HuH-7 (cell line): ENCODE measurements around the gene TUBGCP4.
A peak's percentile ranks its signal among the peaks of the same experiment; 100 is the strongest.
"Not testable (repeated sequence)": the region's sequence is repeated elsewhere in the genome, so short reads cannot be mapped to it uniquely, and the experiment has no call there.

Experiments used
- DNase-seq: peaks from one replicate; pipeline ENCODE4 v3.0.0; 2011; ENCODE audit warnings: low spot score

Gene TUBGCP4, protein sequence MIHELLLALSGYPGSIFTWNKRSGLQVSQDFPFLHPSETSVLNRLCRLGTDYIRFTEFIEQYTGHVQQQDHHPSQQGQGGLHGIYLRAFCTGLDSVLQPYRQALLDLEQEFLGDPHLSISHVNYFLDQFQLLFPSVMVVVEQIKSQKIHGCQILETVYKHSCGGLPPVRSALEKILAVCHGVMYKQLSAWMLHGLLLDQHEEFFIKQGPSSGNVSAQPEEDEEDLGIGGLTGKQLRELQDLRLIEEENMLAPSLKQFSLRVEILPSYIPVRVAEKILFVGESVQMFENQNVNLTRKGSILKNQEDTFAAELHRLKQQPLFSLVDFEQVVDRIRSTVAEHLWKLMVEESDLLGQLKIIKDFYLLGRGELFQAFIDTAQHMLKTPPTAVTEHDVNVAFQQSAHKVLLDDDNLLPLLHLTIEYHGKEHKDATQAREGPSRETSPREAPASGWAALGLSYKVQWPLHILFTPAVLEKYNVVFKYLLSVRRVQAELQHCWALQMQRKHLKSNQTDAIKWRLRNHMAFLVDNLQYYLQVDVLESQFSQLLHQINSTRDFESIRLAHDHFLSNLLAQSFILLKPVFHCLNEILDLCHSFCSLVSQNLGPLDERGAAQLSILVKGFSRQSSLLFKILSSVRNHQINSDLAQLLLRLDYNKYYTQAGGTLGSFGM

DNA sequence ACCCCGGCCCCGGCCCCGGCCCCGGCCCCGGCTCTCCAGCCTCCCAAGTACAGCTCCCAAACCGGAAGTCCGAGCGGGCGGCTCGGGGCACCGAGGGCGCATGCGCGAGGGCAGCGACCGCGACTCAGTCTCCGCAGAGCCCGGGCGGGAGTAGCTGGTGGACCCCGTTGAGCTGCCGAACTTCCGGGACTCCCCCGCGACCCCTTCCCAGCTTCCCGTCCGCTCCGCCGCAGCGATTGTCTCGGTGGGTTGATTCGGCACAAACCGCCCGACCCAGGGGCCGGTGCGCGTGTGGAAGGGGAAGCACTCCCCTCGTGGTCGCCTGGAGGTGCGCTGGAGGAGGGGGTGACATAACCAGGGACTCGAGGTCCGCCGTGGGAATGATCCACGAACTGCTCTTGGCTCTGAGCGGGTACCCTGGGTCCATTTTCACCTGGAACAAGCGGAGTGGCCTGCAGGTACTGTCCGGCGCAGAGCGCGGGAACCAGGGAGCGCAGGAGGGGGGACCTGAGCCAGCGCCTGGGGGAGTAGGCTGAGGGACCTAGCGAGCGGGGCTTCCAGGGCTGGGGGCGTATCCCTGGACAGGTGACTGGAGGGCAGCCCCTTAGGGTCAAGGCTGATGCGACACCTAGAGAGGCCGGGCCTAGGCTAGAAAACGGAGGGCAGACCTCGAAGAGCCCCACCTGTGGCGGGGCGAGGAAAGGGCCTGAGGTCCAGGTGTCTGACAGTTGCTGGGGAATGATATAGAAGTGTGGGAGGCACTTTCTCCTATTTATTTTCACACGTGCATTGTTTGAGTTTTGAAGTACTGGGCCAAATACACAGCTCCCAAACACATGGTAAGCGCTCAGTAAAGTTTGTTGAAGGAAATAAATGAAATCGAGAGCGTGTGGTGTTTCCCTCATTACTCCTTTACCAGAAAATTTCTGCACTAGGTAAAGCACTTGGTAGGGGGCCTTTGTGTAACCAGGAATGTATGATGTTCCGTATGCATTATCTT is at the start of gene TUBGCP4, which contains the start of gene ZSCAN29:
TSS of gene TUBGCP4 (plus strand) at position 127 of the 1,000 bp plus-strand sequence. CDS start at position 381, 254 bp downstream.
TSS of gene ZSCAN29 (minus strand) at position 69 of the 1,000 bp plus-strand sequence. CDS start 1,130 bp downstream, outside the sequence.
- DNase-seq: peak; percentile 86

DNA sequence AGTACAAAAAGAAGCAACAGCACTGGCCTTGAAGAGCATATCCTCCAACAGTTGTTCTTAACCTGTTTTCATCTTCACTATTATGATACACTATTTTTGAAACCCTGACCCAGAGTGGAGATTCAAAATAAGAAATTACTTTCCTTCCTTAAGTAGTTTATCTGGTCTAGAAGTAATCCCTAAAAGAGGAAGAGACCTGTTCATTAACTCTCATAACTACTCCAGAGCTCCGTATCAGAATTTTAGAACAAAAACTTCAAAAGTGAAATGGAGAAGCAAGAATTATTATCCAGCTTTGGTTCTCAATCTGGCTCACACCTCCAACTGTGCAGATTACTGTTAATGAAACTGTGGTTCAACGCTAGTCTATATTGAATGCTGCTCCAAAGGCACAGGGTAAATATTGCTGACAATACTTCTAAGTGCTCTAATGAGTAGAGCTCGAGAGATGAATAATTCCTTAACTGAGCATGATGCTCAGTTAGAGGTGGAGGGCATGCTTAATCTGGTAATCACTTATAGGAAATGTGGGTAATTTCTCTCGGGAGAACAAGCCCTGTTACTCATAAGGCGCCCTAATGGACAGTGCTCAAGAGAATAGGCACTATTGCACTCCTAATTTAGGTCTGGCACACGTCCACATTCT is 45.7 kb upstream of the TUBGCP4 start:
- no peak for DNase-seq

DNA sequence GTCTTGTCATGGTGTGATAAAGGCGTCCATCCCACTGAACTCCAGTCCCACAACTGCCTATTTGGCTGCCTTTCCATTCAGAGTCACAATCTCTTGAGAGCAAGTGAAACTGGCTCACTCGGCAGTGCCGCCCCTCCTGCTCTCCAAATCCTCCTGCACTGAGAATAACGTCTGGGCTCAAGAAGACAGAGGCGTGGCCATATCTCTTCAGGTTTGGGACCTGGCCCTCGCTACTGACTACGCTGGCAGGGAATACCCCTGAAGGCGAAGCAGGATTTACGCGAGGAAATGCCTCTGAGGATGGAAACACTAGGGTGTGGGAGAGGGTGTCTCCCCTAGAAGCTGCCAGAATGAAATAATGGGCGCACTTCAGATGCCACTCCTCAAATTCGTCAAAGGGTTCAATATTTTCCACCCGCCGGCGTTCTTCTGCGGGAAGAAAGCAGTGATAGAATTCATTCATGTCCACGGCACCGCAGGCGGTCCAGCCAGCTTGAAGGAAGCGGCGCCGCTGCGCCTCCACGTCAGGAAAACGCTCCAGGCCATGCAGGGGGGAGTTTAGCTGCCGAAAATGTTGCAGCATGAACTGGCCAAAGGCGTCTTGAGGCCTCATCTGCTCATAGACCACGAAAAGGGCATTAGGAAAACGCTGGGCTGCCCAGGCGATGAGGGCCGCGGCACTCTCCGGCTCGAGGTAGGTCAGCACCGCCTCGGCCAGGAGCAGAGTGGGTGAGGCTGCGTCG is 41.5 kb upstream of the TUBGCP4 start:
- no peak for DNase-seq

DNA sequence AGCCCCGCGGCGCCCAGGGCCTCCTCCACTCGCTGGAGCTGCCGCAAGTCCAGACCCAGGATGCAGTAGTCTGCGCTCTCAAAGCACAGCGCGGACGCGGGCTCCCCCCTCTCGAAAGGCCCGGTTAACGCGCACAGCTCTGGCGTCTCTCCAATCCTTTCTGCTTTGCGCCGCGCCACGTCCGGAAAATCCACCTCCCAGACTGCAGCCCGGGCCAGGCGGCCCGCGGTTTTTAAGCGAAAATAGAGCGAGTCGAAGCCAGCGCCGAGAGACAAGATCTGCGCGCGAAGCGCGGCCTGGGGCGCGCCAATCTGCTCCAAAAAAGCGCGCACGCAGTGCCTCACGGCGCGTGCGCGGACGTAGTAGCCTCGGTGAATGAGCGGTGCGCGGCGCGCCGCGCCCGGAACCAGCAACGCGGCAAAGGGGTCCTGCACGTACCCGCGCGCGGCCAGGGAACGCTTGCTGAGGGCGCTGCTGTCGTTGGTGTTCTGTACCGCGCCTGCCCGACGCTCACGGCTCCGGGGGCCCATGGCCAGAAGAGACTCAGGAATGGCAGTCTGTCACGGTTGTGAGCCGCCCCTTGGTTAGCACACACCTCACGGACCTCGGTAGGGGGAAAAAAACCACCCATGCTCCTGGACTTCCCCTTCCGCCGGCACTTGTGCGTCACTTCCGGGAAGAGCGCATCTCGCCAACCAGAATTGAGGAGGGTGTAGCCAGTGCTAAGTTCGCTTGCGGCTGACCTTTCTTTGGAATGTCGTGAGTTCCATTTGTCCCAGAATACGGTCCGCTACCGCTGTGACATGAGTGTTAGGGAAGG is 40.7 kb upstream of the TUBGCP4 start, which contains the start of gene LCMT2:
TSS of gene LCMT2 (minus strand) at position 614 of the 820 bp plus-strand sequence. CDS start at position 530, 84 bp downstream.
- peak; percentile 85 for DNase-seq

DNA sequence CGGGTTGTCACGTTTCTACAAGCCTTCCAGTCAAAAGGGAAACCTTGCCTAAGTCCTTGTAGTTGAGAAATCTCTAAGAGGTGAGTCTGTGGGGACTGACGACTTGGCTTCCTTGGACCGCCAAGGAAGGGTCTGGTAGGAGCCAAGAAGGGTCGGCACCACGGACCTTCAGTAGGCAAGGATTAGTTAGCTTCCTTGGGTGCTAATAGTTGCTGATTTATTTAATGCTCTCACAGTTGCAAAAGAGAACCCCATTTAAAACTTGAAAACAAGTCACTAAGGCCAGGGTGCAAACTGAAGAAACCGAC is 40.2 kb upstream of the TUBGCP4 start:
- DNase-seq: no peak

DNA sequence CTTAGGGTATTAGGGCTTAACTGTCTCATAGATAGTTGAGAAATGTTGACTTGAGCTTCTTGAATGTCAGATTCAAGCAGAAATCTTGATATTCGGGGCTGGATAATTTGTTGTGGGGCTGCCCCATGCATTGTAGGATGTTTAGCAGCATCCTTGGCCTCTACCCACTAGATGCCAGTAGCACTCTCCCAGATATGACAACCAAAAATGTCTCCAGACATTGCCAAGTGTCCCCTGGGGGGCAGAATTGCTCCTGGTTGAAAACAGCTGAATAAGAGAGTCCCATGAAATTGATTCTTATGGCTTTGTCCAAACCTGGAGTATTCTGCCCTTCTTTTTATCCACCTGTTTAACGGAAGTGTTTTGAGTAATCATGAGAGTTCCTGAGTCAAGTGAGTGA is 24.6 kb upstream of the TUBGCP4 start:
- DNase-seq: no peak

DNA sequence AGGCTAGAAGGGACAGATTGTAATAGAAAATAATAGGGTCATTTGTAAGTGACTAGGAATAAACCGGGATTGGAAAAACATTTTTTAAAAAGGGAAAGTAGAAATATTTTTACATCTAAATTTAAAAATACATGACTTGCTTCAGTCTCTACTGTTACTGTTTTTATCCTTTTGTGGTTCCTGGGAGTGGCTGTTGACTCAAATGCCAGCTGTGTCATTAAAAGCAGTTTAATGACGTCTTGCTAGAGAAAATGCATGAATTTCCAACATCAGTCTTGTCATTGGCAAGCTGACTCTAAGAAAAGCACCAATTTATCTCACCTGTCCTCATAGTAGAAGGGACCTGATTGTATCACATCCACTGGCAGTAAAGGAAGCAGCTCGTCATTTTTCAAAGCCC is 23.8 kb upstream of the TUBGCP4 start:
- DNase-seq: no peak

DNA sequence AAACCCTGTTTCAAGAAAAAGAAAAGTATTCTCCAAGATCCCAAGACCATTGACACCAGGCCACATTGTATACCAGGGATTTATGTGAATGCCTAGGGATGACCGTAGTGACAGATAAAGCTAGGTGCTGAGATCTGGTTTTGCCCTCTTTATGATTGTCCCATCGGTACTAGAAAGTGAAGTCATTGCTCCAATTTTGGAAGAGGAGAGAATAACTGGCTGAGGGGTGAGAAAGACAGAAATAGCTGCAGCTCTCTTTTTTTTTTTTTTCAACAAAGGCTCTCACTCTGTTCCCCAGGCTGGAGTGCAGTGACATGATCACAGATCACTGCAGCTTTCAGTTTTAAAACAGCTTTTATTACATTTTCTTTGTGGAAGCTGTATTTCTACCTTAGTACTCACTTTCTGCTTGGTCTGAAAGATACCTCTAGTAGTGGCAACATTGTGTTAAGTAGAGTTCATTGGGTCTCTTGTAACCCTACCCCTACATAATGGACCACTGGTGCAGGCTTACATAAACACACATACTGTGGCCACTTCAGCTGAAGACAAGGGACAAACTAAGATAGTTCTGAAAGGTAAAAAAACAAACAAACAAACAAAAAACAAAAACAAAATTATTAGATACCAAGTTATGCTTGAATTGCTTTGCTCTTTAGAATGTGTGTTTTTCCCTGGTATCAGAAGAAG is 18.1 kb upstream of the TUBGCP4 start:
- DNase-seq: no peak

DNA sequence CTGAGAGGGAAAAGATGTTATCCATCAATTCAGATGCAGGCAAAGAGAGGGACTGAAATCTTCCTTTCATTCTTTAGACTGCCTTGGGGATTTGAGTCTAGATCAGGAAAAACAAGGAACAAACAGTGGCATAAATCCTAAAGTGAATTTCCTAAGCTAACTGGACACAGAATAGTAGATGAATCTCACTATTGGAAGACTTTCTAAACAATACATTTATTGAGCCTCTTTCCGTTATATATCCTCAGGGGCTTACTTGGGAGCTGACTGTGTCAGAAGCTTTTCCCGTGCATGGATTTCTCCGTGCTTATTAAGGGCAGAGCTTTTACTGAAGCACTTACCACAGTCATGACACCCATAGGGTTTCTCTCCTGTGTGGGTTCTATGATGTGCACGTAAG is 10.1 kb upstream of the TUBGCP4 start:
- DNase-seq: no peak

DNA sequence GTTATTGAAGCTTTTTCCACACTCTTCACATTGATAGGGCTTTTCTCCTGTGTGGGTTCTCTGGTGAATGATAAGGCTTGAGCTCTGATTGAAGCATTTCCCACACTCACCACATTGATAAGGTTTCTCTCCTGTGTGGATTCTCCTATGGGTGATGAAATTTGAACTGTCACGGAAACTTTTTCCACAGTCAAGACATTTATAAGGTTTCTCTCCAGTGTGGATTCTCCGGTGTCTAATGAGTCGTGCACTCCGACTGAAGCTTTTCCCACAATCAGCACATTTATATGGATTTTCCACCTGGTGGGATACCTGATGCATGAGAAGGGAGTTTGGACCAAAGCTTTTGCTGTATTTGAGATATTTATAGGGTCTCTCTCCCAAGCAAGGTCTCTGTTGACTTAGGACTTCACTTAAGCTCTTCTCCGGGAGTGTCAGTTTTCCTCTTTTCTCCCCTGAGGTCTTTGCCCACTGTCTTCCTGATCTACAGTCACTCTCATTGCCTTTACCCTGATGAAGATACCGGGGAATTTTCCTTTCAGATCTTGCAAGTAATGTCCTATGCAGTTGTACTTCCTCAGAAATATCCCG is 9.5 kb upstream of the TUBGCP4 start:
- DNase-seq: no peak

DNA sequence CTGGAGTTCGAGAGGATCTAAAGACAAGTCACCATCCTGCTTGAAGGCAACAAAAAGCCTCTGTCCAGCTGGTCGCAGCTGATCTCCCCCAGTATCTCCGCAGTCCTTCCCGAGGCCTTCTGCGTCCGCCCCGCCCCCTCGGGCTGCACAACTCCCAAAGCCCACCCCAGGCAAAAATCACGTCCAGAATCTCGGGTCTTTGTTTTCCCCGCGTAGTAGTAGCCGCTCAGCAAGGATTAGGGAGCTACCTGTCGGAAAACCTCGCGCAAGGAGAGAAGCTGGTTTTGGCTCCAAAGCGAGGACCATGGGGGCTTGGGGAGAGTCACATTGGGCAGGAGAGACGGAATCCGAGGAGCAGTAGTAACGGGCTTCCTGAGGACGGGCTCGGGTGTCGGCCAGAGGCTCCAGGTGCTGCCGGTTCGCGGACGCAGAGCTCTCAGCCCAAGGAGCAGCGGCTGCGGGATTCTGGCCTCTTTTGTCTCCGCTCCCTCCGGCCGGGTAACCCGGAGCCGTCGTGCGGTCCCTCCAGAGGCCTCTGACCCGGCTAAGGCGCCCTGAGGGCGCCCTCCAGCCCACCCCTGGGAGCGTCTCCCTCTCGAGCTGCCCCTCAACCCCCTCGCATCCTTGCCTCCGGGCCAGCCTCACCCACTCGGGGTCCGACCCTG is 459 bp upstream of the TUBGCP4 start:
- DNase-seq: peak; percentile 15

DNA sequence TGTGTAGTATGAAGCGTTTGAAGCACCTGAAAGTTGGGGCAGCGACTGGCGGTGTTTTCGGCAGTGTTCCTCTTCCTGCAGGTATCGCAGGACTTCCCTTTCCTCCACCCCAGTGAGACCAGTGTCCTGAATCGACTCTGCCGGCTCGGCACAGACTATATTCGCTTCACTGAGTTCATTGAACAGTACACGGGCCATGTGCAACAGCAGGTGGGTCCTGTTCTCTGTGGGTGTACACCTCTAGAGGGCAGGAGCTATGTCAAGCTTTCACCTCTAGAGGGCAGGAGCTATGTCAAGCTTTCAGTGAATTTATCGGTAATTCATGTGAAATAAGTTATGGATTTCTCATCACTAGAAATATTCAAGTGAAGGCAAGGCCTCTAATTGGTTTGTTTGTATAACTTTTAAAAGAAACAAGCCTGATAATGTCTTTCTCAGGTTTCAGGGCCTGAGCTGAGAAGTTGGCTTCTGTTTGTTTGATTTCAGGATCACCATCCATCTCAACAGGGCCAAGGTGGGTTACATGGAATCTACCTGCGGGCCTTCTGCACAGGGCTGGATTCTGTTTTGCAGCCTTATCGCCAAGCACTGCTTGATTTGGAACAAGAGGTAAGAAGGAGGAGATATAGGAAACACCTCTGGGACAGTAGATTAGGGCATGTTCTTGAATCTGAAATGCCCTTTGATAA is 5.3 kb downstream of the TUBGCP4 start:
- peak; percentile 30 for DNase-seq

DNA sequence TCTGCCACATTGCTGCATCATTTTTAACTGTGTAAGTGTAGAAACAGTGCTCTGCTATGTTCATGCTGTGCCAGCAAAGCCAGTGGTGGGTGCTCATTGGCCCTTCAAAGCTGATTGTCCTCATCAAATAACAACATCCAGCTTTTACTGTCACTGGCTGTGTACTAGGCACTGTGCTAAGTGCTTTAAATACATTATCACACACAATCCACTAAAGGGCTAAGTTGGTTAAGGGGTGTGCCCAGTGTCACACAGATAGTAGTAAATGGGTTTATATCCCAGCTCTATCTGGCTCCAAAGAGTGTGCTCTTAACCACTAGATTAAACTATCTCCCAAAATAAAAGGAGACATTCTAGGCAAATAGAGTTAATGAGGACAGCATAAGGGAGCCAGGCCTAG is 7.7 kb downstream of the TUBGCP4 start:
- no peak for DNase-seq

DNA sequence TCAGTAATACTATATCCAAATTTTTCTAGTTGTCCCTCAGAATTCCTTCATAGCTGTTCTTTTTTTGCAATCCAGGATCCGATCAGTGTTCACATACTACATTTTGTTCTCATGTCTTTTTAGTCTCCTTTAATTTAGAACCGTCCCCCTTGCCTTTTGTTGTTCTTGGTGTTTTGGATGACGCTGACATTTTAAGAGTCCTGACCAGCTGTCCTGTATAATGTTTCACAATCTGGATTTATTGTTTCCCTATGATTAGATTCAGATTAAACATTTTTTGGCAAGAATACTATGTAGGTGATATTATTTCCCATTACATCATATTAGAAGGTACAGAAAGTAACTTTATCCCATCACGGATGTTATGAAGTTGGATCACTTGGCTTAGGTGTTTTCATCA is 11.4 kb downstream of the TUBGCP4 start:
- no peak for DNase-seq

DNA sequence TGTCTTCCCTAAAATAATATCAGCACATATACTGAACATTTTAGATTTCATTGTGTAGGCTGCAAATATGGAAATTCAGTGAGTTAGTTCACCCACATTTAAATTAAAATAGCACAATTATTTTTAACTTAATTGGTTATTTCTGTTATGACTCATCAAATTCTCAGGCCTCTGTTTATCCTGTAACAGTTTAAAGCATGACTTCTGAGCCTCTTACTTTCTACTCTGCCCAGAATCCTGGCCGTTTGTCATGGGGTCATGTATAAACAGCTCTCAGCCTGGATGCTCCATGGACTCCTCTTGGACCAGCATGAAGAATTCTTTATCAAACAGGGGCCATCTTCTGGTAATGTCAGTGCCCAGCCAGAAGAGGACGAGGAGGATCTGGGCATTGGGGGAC is 12.2 kb downstream of the TUBGCP4 start:
- no peak for DNase-seq

DNA sequence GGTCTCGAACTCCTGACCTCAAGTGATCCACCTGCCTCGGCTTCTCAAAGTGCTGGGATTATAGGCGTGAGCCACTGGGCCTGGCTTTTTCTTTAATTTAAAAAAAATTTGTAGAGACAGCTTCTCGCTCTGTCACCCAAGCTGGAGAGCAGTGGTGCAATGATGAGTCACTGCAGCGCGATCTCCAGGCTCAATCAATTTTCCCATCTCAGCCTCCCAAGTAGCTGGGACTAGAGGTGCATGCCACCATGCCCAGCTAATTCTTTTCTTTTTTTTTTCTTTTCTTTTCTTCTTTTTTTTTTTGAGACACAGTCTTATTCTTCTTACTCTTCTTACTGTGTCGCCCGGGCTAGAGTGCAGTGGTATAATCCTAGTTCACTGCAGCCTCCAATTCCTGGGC is 19.8 kb downstream of the TUBGCP4 start:
- no peak for DNase-seq

DNA sequence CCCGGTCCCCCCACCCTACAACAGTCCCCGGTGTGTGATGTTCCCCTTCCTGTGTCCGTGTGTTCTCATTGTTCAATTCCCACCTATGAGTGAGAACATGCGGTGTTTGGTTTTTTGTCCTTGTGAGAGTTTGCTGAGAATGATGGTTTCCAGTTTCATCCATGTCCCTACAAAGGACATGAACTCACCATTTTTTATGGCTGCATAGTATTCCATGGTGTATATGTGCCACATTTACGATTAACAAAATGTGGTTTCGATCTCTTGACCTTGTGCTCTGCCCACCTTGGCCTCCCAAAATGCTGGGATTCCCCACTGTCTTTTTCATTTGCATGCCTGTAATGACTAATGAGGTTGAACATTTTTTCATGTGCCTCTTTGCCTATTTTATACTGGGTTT is 22.7 kb downstream of the TUBGCP4 start:
- DNase-seq: not testable (repeated sequence)

DNA sequence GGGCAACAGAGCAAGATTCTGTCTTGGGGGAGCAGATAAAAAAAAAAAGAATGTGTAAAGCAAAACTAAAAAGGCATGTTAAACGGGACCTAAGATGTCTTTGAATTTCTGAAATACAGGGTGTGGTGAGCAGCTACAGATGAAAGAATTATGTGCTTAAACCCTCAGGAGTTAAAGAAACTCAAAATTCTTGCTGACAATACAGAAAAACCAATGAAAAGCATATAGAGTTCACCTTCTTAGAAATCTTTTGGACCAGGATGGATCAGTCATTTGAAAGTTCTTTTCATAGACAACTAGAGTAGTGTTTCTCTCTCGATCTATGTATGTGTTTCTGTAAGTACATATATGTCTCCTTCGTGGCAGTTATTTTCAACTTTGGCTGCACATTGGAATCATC is 31.4 kb downstream of the TUBGCP4 start:
- DNase-seq: no peak
